HG03565 (cell line): ENCODE measurements around the gene IFI30.
"Not testable (repeated sequence)": the region's sequence is repeated elsewhere in the genome, so short reads cannot be mapped to it uniquely, and the experiment has no call there.

ENCODE experiments used
- ATAC-seq: cut with Tn5 transposase; IDR thresholded peaks from one replicate; pipeline ENCODE4 v1.9.1; 2021; ENCODE audit warnings: mild to moderate bottlenecking, moderate library complexity; ENCODE audit not compliant: unreplicated experiment

Gene IFI30

DNA sequence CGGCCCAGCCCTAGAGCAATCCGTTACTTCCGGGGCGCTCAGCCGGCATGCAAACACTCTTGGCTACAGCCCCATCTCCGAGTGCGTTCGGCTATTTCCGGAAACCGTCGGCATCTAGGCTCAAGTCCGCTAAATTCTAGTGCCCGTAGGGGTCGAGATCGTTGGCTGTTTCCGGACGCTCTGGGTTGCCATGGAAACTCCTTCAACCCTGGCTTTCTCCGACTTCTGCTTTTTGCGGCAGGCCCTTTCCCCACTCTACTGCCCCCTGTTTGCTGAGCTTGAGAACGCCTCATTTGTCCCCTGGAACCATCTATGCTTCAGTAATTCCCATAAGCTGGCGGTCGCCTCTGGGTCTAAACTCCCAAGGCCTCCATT lies 21.2 kb upstream of the IFI30 start:
- ATAC-seq, result peak; percentile 60

DNA sequence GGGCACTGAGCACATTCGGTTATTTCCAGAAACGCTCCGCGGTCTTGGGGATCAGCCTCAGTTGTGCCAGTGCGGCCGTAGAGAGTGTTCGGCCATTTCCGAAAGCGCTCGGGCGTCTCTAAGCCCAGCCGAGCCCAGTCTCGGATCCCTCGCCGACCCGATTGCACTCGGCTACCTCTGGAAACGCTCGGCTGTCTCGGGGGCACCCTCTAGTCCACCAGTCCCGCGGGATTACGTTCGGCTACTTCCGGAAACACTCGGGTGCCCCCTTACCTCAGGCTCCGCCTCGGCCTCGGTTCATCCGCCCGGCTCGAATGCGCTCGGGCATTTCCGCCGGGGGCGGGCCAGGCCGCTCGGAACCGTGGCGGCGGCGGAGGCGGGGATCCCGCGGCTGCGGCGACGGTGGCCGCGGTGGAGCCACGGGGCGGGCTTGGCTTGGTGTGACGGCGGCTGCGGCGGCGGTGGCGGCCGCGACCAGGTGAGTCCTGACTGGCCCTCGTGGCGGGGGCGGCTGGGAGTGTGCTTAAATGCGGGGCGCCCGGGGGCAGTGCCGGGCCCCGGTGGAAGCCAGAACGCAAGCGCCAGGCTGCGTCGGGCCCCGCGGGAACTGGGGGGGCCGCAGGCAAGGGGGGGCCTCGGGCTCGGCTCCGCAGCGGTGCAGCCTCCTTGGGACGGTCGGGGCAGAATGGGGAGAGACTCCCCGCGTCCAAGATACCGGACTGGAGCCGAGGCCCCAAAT lies 20.6 kb upstream of the IFI30 start, which contains the start of gene PIK3R2:
PIK3R2 (plus strand) TSS at position 347 of the 739 bp plus-strand sequence. CDS start 2,717 bp downstream, outside the sequence.
- ATAC-seq, result peak; percentile 76

DNA sequence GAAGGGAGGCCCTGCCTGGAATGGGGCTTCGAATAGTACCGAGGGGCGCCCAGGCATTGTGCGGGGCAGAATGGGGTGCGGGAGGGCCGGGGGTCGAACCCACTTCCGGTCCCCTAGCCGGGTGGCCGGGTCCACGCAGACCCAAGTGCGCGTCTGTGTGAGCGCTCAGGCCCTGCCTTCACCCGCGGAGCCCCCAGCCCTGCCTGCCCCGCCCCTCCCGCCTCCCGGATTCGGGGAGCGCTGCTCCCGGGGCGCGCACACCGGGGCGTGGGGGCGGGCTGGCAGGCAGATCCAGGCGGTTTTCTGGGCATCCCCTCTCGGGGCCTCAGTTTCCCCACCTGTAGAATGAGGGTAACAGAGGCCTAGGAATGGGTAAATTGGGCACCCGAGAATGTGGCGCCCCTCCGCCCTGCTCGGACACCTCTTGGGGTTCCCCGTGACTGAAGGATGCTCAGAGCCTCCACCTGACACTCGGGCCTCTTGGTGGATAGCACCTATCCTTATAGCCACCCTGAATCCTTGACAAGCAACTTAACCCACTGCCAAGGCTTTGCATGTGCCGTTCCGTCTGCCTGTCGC lies 20.0 kb upstream of the IFI30 start:
- ATAC-seq, result no peak

DNA sequence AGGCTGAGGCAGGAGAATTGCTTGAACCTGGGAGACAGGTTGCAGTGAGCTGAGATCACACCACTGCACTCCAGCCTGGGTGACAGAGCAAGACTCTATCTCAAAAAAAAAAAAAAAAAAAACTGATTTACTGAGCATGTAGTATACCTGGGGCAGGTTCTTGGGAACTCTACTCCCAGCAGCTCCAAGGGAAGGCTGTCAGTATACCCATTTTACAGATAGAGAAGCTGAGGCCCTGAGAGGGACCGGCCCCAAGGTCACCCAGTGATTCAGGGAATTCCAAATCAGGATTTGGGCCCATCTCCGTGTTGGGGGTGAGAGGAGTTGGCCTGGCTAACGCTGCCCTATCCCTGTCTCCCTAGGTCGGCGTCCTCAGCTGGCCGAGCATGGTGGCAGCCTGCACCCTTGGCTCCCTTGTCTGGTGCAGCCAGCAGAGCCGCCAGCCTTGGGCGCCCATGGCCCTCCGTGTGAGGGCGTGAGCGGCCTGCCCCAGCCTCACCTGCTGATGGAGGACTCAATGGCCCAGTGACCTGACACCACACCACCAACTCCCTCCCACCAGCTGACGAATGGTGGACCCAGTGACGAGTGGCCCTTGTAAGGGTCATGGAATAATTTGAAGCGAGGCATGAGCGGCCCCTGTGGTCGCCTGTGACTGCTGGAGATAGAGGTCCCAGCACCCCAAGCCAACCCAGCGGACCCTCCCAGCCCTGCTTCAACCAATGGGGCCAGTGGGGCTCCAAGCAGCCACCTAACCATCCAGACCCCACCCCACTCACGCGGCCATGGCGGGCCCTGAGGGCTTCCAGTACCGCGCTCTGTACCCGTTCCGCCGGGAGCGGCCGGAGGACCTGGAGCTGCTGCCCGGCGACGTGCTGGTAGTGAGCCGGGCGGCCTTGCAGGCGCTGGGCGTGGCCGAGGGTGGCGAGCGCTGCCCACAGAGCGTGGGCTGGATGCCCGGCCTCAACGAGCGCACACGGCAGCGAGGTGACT lies 18.2 kb upstream of the IFI30 start:
- no peak for ATAC-seq

DNA sequence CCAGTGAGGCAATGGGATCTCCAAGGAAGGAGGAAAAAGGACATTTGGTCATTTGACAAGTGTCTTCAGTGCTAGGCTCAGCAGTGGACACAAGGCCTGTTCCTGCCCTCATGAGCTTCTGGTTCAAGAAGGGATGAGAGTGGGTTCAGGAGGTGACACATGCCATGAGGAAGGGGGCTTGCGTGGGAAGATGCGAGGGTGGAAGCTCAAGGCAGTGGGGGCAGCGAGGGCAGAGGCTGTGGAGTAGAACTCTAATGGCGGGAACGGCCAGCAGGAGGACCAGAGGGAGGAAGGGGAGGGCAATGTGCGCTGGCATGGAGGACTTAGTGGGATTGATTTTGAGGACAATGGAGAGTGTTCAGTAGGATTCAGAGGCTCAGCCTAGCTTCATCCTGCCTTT lies 17.3 kb upstream of the IFI30 start:
- no peak for ATAC-seq

DNA sequence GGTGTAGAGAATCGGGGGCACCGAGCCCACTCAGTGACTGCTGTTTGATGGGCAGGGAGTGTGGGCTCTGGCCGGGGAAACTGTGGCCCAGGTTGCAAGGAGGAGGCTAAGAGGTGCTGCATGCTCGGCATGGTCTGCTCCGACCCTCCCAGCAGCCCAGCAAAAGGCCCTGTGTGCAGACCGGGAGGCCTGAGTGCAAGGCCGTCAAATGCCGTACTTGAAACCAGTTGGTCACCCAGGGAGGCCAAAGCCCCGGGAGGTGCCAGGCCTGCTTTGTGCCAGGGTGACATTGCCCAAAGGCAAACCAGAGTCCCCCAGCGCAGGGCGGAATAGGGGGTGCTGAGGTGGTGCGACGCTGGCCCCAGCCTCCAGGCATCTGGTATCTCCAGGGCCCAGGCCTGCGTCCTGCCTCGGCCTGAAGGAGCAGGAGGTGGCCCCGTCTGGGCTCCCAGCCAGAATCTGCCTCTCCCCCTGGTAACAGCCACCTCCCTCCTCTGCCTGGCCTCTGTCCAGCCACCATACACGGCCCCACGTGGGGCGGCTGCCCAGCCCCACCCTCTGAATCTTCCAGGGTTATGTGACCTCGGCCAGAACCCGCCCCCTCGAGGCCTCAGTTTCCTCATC lies 16.7 kb upstream of the IFI30 start:
- ATAC-seq, result no peak

DNA sequence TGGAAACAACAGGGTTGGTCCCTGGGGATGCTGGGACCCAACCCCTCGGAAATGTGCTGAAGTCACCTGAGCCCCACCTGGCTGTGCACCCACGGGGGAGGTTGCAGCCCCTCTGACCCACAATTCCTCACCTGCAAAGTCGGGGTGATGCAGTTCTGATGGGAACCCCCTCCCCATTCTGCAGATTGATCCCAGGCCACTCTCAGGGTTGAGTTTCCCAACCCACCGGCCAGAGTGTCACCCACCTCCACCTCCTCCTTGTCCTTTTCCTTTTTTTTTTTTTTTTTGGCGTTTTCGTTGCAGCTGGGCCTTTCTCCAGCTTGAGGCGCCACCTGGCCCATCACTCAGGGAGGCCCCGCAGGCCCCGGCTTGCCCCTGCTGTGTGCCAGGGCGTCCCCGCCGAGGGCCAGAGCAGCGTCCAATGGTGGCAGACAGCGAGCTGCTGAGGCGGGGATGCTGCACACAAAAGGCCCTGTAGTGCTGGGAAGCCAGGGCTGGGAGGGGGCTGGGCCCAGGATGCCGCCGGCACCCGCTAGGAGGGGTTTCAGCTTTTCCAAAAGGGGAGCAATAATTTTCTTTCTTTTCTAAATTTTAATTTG lies 16.0 kb upstream of the IFI30 start:
- ATAC-seq, result no peak

DNA sequence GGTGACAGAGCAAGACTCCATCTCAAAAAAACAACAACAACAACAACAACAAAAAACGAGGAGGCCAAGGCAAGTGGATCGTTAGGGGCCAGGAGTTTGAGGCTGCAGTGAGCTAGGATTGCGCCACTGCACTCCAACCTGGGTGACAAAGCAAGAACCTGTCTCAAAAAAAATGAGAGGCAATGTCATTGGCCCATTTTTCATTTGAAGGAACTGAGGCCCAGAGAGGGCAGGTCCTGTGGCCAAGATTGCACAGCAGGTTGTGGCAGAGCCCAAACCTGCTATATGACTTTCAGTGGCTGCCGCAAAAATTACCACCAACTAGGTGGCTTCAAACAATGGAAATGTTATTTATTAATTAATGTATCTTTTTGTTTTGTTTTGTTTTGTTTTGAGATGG lies 15.1 kb upstream of the IFI30 start:
- no peak for ATAC-seq

DNA sequence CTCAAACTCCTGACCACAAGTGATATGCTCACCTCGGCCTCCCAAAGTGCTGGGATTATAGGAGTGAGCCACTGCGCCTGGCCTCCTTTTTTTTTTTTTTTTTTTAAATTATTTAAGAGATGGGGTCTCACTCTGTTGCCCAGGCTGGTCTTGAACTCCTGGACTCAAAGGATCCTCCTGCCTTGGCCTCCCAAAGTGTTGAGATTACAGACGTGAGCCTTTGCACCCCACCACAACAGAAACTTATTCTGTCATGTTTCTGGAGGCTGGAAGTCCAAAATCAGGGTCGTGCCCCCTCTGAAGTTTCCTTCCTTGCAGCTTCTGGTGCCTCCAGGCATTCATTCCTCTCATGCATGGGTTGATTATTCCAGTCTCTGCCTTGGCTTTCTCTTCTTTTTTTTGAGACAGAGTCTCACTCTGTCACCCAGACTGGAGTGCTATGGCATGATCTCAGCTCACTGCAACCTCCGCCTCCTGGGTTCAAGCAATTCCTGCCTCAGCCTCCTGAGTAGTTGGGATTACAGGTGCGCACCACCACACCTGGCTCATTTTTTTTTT lies 14.5 kb upstream of the IFI30 start:
- ATAC-seq, result not testable (repeated sequence)

DNA sequence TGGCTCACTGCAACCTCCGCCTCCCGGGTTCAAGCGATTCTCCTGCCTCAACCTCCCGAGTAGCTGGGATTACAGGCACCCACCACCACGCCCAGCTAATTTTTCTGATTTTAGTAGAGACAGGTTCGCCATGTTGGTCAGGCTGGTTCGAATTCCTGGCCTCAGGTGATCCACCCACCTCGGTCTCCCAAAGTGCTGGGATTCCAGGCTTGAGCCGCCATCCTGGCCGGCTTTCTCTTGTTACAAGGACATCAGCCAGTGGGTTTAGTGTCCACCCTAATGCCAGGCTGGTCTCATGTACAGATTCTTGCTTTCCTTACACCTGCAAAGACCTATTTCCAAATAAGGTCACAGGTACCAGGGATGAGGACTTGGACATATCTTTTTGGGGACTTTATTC lies 13.8 kb upstream of the IFI30 start:
- ATAC-seq, result no peak

DNA sequence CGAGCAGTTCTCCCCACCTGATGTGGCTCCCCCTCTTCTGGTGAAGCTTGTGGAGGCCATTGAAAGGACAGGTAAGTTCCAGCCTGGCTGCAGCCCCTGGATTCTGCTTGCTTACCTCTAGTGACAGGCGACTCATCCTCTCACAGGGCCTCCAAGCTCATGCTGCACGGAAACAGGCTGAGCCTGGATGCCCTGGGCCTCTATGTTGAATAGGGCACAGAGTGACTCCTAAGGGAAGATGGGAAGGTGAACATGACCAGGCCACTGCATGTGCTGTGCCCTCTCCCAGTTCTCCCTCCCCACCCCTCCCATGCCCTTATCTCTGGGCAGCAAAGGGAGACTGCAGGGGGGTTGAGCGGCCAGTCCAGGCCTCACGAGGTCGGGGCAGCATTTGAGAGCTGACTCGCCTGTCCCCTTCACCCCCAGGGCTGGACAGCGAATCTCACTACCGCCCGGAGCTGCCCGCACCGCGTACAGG lies 13.1 kb upstream of the IFI30 start:
- no peak for ATAC-seq

DNA sequence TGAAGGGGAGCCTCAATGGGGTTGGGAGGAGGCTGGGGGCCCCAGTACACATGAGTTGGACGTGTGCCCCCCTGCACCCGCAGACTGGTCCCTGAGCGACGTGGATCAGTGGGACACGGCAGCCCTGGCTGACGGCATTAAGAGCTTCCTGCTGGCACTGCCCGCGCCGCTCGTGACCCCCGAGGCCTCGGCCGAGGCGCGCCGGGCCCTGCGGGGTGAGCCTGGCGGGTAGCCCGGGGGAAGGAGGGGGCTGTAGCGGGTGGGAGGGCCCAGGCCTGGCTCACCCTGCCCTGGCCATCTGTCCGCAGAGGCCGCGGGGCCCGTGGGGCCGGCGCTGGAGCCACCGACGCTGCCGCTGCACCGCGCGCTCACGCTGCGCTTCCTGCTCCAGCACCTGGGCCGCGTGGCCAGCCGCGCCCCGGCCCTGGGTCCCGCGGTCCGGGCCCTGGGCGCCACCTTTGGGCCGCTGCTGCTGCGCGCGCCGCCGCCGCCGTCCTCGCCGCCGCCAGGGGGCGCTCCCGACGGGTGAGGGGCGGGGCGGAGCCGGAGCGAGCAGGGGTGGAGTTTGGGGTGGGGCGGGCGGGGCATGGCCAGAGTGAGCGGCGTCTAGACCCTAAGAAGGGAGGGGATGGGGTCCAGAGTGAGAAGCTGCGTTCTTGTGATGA lies 12.5 kb upstream of the IFI30 start:
- ATAC-seq, result no peak

DNA sequence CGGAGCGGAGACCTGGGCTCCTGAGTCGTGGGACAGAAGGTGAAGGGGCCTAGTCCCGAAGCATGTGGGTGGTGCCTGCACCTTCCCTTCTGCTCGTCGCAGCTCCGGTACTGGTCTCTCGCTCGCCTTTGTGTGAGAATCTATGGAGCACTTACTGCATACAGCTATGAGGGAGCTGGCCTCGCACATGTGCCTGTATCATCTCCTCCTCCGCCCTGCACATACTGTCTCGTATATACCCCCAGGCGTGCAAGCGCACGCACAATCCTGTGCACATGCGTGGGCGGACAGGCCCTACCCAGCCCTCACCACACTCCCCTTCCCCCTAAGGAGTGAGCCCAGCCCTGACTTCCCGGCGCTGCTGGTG lies 12.0 kb upstream of the IFI30 start:
- ATAC-seq, result no peak

DNA sequence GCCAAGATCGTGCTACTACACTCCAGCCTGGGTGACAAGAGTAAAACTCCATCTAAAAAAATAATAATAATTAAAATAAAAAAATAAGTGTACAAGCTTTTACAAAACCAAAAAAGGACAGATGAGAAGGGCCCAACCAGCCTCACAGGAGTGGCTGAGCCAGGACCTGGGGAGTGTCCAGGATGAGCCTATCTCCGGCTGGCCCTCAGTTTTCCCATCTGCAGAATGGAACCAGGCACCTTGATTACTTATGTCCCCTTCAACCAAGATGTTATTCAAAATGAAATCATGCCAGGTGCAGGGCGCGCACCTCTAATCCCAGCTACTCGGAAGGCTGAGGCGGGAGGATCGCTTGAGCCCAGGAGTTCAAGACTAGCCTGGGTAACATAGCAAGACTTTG lies 9.5 kb upstream of the IFI30 start:
- ATAC-seq, result no peak

DNA sequence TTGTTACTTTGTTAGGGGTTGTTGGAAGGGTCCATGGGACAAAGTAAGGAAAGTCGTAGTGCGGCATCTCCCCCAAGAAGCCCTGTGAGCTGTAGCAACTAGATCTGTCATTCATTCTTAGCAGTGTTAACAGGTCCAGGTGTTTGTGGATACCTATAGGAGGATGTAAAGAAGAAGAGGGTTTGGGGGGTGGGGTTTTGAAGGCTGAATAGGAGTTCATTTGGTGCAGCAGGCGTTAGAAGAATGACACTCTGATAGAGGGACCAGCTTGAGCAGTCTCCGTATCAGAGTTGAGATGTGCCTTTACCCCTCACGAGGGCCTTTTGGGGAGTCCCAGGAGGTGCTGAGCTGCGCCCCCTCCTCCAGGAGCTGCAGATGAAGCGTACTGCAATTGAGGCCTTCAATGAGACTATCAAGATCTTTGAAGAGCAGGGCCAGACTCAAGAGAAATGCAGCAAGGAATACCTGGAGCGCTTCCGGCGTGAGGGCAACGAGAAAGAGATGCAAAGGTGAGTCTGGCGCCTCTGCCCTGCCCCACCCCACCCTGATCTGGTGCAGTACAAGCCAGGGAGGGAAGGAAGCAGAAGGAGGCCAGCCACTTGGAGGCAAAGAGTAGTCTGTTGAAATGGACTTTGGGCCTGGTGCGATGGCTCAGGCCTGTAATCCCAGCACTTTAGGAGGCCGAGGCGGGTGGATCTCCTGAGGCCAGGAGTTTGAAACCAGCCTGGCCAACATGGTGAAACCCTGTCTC lies 7.6 kb upstream of the IFI30 start:
- ATAC-seq, result no peak

DNA sequence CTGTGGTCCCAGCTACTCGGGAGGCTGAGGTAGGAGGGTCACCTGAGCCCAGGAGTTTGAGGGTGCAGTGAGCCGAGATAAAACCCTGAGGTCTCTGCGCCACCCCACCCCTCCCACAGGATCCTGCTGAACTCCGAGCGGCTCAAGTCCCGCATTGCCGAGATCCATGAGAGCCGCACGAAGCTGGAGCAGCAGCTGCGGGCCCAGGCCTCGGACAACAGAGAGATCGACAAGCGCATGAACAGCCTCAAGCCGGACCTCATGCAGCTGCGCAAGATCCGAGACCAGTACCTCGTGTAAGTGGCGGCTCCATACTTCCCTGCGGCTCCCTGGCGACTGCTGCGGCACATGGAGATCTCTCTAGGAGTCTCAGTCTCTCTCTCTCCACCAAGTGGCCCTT lies 6.6 kb upstream of the IFI30 start:
- ATAC-seq, result no peak

DNA sequence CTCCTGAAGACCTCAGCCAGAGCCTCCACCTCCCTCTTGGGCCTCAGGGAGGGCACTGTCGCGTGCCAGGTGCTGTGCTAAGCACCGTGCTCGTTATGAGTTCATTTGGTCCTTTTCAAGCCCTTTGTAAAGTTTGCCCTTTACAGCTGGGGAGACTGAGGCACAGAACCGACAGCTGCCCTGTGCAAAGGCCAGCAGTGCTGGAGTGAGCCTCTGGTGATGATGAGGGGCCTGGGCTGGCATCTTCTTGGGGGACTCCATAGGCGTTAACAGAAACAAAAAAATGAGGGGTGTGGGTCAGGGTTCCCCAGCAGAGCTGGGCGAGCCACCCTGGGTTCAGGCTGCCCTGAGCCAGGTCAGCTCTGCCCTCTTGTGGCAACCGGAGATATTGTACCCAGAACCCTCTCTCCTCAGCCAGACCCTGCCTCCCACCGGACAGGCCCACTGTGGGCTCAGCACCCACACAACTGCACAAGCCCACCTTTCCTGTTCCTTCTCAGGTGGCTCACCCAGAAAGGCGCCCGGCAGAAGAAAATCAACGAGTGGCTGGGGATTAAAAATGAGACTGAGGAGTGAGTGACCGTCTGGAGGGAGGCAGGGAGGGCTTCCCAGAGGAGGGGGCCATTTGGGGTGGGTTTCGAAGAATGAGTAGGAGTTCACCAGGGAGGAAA lies 5.5 kb upstream of the IFI30 start:
- ATAC-seq, result no peak

DNA sequence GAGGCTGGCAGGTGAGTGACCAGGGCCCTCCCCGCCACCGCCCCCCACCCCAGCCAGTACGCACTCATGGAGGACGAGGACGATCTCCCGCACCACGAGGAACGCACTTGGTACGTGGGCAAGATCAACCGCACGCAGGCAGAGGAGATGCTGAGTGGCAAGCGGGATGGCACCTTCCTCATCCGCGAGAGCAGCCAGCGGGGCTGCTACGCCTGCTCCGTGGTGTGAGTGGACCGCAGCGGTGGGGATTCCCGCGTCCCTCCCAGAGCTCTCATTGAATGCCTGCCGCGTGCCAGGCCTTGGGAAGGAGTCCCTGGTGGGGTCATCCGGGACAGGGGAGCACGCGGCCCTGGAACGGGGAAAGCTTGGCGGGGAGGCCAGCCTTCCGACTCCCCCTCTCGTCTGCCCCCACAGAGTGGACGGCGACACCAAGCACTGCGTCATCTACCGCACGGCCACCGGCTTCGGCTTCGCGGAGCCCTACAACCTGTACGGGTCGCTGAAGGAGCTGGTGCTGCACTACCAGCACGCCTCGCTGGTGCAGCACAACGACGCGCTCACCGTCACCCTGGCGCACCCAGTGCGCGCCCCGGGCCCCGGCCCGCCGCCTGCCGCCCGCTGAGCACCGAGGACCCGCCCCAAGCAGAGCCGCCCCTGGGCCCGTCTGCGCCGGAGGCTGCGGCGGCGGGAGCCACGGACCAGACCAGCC lies 4.8 kb upstream of the IFI30 start:
- no peak for ATAC-seq
